ENCODE results near the gene TNNI3. TPM values are rescaled to one million over a fixed set of nuclear protein-coding genes. Genes with fewer than 3 reads are reported as not detected.

TNNI3 gene
- total and polyA plus RNA-seq, 10 of the 15 experiments (the other 5 are each of a cell fraction or from before 2014, with no cell fraction given), result not detected

DNA sequence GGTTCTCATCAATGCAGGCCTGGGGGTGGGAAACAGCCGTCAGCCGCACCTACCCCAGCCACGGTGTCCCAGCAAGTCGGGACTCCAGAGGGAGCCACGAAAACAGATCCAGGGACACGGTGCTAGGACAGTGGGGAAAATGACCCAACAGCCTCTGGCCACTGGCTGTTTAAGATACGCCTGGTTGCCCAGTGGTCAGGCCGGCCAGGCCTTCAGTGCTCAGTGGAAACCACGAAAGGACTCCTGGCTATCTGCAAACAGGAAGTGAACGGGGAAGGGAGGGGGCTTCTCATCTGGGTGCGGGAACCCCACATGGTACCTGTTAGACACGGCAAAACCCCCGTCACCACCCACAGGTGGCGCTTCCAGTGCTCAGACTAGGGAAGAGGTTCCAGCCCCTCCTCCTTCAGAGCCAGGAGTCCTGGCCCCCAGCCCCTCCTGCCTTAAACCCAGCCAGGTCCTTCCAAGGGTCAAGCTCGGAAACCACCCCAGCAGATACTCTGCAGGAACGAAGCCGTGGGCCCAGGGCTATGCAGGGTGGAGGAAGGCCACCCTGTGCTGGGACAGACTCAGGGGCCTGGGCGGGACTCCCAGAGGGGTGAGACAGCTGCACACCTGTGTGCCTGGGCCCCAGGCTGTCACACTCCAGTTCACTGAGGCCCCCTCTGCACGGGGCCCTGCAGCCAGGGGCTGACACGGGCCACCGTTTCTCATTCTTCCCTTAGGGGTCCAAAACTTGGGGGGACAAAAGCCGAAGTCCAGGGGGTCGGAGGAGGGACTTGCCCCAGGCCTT lies 44.6 kb downstream of the TNNI3 start:
- ATAC-seq (peak; percentile 10), FAIRE-seq (no peak), DNase-seq (ENCODE audit: low read depth, low spot score) (no peak)
- Histone ChIP-seq H3K36me3 (ENCODE audit: control insufficient read depth in 2 of 2, insufficient read depth in 2 of 2, low read length in 1 of 2) (peaks cover 0 to 6% of the 10 kb centered on the region in 2 experiments; a peak in 3 of 4 replicates), H3K4me3 (peak overlapping the region; percentile 42; the same call in 1 of the 2 replicates), H3K4me1 (ENCODE audit: control insufficient read depth, insufficient read depth, low read length) (peaks cover 12% of the 10 kb centered on the region), H3K27ac (ENCODE audit: control insufficient read depth, insufficient read depth) (no peak overlapping the region), H4K20me1 (ENCODE audit: control insufficient read depth, insufficient read depth) (peaks cover 3% of the 10 kb centered on the region; the same call in 1 of the 2 replicates), H3K27me3 (replicated peaks in 1 of 2; ENCODE audit: control insufficient read depth in 2 of 2, insufficient read depth in 2 of 2, low read length in 1 of 2) (no peaks in the 10 kb centered on the region), H3K9me3 (replicated peaks; ENCODE audit: control insufficient read depth, insufficient read depth, low read length) (no peaks in the 10 kb centered on the region), H3K79me2 (ENCODE audit: control insufficient read depth, insufficient read depth, low read length) (peaks cover 38% of the 10 kb centered on the region), H3K4me2 (ENCODE audit: control insufficient read depth, insufficient read depth) (peak overlapping the region; percentile 5; the same call in 1 of the 2 replicates), H3K9ac (ENCODE audit: control insufficient read depth, insufficient read depth, low read length) (no peak overlapping the region), H2AFZ (ENCODE audit: control insufficient read depth, low read depth, low read length) (no peak overlapping the region)
- BruUV-seq (replicated peaks), result no TSS peak
- ChIA-PET SMC1A (ENCODE audit: uncharacterized antibody, unreplicated experiment) (interaction anchor here (1.8 kb wide), 1 partner anchor 28 kb away, joined by 4 read pairs; no protein-coding TSS in a partner anchor), RAD21 (ENCODE audit: unreplicated experiment) (no interaction called here), CTCF (interaction anchor here (0.7 to 1.0 kb wide), 3 partner anchors 9 to 439 kb away, joined by 3 to 4 read pairs (median 3); no protein-coding TSS in a partner anchor), POLR2A (no interaction called here)
- intact Hi-C loops (cut with micrococcal nuclease; ENCODE audit: unreplicated experiment), result no loop called here
- in situ Hi-C loops (cut with MboI), result no loop called here
- TF ChIP-seq, protein P1, sequence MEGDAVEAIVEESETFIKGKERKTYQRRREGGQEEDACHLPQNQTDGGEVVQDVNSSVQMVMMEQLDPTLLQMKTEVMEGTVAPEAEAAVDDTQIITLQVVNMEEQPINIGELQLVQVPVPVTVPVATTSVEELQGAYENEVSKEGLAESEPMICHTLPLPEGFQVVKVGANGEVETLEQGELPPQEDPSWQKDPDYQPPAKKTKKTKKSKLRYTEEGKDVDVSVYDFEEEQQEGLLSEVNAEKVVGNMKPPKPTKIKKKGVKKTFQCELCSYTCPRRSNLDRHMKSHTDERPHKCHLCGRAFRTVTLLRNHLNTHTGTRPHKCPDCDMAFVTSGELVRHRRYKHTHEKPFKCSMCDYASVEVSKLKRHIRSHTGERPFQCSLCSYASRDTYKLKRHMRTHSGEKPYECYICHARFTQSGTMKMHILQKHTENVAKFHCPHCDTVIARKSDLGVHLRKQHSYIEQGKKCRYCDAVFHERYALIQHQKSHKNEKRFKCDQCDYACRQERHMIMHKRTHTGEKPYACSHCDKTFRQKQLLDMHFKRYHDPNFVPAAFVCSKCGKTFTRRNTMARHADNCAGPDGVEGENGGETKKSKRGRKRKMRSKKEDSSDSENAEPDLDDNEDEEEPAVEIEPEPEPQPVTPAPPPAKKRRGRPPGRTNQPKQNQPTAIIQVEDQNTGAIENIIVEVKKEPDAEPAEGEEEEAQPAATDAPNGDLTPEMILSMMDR (IDR thresholded peaks at IDR 0.05 in 2 of 3, conservative IDR thresholded peaks at IDR 0.05 in 1 of 3; ENCODE audit: control insufficient read depth in 2 of 3, extremely low read depth in 1 of 3, insufficient read depth in 1 of 3, low read depth in 3 of 3, low read length in 3 of 3), result peak; percentile 9 to 25 (median 14); a peak in 2 of 6 replicates
- TF ChIP-seq, protein P2, sequence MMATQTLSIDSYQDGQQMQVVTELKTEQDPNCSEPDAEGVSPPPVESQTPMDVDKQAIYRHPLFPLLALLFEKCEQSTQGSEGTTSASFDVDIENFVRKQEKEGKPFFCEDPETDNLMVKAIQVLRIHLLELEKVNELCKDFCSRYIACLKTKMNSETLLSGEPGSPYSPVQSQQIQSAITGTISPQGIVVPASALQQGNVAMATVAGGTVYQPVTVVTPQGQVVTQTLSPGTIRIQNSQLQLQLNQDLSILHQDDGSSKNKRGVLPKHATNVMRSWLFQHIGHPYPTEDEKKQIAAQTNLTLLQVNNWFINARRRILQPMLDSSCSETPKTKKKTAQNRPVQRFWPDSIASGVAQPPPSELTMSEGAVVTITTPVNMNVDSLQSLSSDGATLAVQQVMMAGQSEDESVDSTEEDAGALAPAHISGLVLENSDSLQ (IDR thresholded peaks at IDR 0.05), result no peak
- no peak for TF ChIP-seq GATAD2B (conservative IDR thresholded peaks at IDR 0.05; ENCODE audit: low read depth)
- 0 out of 2 replicates have a peak, but pooled peaks have one; percentile 11 for TF ChIP-seq TCF12 (IDR thresholded peaks at IDR 0.05; ENCODE audit: low read depth, low read length)
- TF ChIP-seq TCF3 (IDR thresholded peaks at IDR 0.05; ENCODE audit: borderline replicate concordance, insufficient read depth, low read depth, low read length), result 0 out of 2 replicates have a peak, but pooled peaks have one; percentile 28
- TF ChIP-seq POLR2A (IDR thresholded peaks at IDR 0.05; ENCODE audit: low read depth, low read length), result no peak
- no peak for TF ChIP-seq MXI1 (IDR thresholded peaks at IDR 0.05; ENCODE audit: low read depth, low read length)
- TF ChIP-seq, protein P3, sequence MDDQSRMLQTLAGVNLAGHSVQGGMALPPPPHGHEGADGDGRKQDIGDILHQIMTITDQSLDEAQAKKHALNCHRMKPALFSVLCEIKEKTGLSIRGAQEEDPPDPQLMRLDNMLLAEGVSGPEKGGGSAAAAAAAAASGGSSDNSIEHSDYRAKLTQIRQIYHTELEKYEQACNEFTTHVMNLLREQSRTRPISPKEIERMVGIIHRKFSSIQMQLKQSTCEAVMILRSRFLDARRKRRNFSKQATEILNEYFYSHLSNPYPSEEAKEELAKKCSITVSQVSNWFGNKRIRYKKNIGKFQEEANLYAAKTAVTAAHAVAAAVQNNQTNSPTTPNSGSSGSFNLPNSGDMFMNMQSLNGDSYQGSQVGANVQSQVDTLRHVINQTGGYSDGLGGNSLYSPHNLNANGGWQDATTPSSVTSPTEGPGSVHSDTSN (IDR thresholded peaks at IDR 0.05; ENCODE audit: insufficient replicate concordance, low read depth, low read length), result no peak
- no peak for TF ChIP-seq SMAD1 (IDR thresholded peaks at IDR 0.05; ENCODE audit: low read depth, partially characterized antibody)
- TF ChIP-seq NR2F1 (conservative IDR thresholded peaks at IDR 0.05), result peak; percentile 22; the same call in 1 of the 2 replicates
- 54% methylated on average over 23 of the region's 23 CpGs for WGBS (ENCODE audit: insufficient coverage, insufficient replicate concordance, low lambda C conversion rate, missing lambda C conversion rate)

All from GM12878 (cell line).